Forelimb muscle (tissue), 1 donor: ENCODE results near the gene TCAP. TPM values are rescaled to one million over a fixed set of nuclear protein-coding genes. Genes with fewer than 3 reads are reported as not detected.
"Not testable (repeated sequence)": the region's sequence is repeated elsewhere in the genome, so short reads cannot be mapped to it uniquely, and the experiment has no call there.

ENCODE experiments used
- DNase-seq: peaks from one replicate; pipeline ENCODE4 v3.0.0-alpha.2; 2013; ENCODE audit warnings: low read depth
- polyA plus RNA-seq: library from polyadenylated mRNA; unstranded; fragments of 120-200 nt; gene quantifications from one replicate; pipeline ENCODE4 v1.2.1, GENCODE V29; 2013; ENCODE audit not compliant: insufficient read length

TCAP gene
- polyA plus RNA-seq, 1 donor = 399 TPM

- no peak for DNase-seq
Observed at GRCh38 chr17:39678340-39679116, 13.4 kb downstream of the TCAP start.

GRCh38 chr17:39679521-39680192 is 14.5 kb downstream of the TCAP start:
- no peak for DNase-seq

GRCh38 chr17:39683295-39683939 is 18.3 kb downstream of the TCAP start:
- no peak for DNase-seq

GRCh38 chr17:39684369-39685192 is 19.4 kb downstream of the TCAP start:
- DNase-seq = no peak

GRCh38 chr17:39687101-39687545 is 22.0 kb downstream of the TCAP start:
- no peak for DNase-seq

- DNase-seq = peak; percentile 71
Observed at GRCh38 chr17:39687546-39688474, 22.7 kb downstream of the TCAP start, which contains the start of gene PGAP3. TSS of gene PGAP3 (minus strand) at chr17:39688057. CDS start at chr17:39688014, 43 bp downstream.

GRCh38 chr17:39688475-39688835 is 23.3 kb downstream of the TCAP start:
- DNase-seq = no peak

- DNase-seq = no peak
Observed at GRCh38 chr17:39688945-39689344, 23.8 kb downstream of the TCAP start.

GRCh38 chr17:39694593-39694992 is 29.4 kb downstream of the TCAP start:
- DNase-seq = no peak

GRCh38 chr17:39695089-39695474 is 29.9 kb downstream of the TCAP start:
- DNase-seq = no peak

- DNase-seq = no peak
Observed at GRCh38 chr17:39696731-39697130, 31.6 kb downstream of the TCAP start.

GRCh38 chr17:39697961-39698360 is 32.8 kb downstream of the TCAP start:
- no peak for DNase-seq

- DNase-seq = not testable (repeated sequence)
Observed at GRCh38 chr17:39699157-39699817, 34.1 kb downstream of the TCAP start.

GRCh38 chr17:39699818-39700147 is 34.6 kb downstream of the TCAP start, which contains the start of gene ERBB2:
TSS of gene ERBB2 (plus strand) at chr17:39700064. CDS start at chr17:39700239, 175 bp downstream.
- DNase-seq = peak; percentile 41

GRCh38 chr17:39700148-39700987 is 35.2 kb downstream of the TCAP start:
- peak; percentile 41 for DNase-seq

- DNase-seq = no peak
Observed at GRCh38 chr17:39701012-39701783, 36.0 kb downstream of the TCAP start.

- no peak for DNase-seq
Observed at GRCh38 chr17:39701784-39702422, 36.8 kb downstream of the TCAP start.
